Measurements from ENCODE around the gene UQCRQ. TPM values are rescaled to one million over a fixed set of nuclear protein-coding genes. Genes with fewer than 3 reads are reported as not detected.

The UQCRQ gene
- total and polyA plus RNA-seq, 2 donors (not counting 3 experiments of a cell fraction or from before 2014, with no cell fraction given): 246 to 390 TPM

DNA sequence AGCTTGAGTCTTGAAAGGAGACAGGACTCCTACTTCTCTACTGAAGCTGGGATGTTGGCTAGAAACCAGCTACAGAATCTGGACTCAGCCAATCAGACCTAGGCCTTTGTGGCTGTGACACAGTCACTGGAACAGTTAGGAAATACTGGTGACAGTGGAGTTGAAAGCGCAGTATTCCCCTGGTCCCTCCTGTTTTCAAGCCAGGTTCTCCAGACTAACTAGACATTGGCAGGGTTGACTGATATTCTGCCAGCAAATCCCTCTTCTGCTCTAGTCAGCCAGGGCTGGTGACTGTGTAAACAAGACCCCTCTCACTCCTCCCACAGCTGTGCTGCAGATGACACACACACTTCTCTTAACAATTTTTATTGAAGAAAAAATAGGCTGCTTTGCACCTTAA lies 44.7 kb upstream of the UQCRQ start:
- CTCF ChIA-PET: interaction anchor here (1.0 to 5.9 kb wide), 4 partner anchors 12 to 295 kb away, joined by 3 to 179 read pairs (median 48); no protein-coding TSS in a partner anchor
- no peaks in the 10 kb centered on the region for H3K9me3 ChIP-seq (replicated peaks; ENCODE audit: control insufficient read depth, insufficient read depth, low read length)
- FAIRE-seq (no peak), DNase-seq (ENCODE audit: low read depth, low spot score) (peak; percentile 41)
- intact Hi-C loops (cut with micrococcal nuclease): loop anchor here (2.0 to 10.0 kb wide), 4 partner anchors 45 to 527 kb away; partner anchors contain the start of genes SEPTIN8 and SLC22A4
- H3K27me3 ChIP-seq (ENCODE audit: control insufficient read depth in 2 of 2, insufficient read depth in 2 of 2, low read length in 2 of 2): no peaks in the 10 kb centered on the region
- POLR2A ChIA-PET: no interaction called here
- H3K9ac ChIP-seq (replicated peaks; ENCODE audit: extremely low read depth, insufficient read depth, low read length): no peak overlapping the region
- TF ChIP-seq JUN (IDR thresholded peaks at IDR 0.05; ENCODE audit: borderline replicate concordance, insufficient read depth, insufficient read length, low read depth) (no peak), FOS (IDR thresholded peaks at IDR 0.05; ENCODE audit: borderline replicate concordance, insufficient read depth, low read length) (no peak), POLR2AphosphoS5 (IDR thresholded peaks at IDR 0.05; ENCODE audit: insufficient read depth, low read depth, low read length) (no peak), MYC (IDR thresholded peaks at IDR 0.05; ENCODE audit: low read depth, low read length) (no peak), EZH2 (IDR thresholded peaks at IDR 0.05; ENCODE audit: borderline replicate concordance, low read depth, low read length, severe bottlenecking) (no peak), GATA2 (IDR thresholded peaks at IDR 0.05; ENCODE audit: insufficient read depth, insufficient read length, low read depth, low read length) (no peak), MAX (IDR thresholded peaks at IDR 0.05; ENCODE audit: insufficient read depth, insufficient read length) (no peak), POLR2A (IDR thresholded peaks at IDR 0.05; ENCODE audit: low read depth, low read length) (no peak)
- TF ChIP-seq, protein P1, sequence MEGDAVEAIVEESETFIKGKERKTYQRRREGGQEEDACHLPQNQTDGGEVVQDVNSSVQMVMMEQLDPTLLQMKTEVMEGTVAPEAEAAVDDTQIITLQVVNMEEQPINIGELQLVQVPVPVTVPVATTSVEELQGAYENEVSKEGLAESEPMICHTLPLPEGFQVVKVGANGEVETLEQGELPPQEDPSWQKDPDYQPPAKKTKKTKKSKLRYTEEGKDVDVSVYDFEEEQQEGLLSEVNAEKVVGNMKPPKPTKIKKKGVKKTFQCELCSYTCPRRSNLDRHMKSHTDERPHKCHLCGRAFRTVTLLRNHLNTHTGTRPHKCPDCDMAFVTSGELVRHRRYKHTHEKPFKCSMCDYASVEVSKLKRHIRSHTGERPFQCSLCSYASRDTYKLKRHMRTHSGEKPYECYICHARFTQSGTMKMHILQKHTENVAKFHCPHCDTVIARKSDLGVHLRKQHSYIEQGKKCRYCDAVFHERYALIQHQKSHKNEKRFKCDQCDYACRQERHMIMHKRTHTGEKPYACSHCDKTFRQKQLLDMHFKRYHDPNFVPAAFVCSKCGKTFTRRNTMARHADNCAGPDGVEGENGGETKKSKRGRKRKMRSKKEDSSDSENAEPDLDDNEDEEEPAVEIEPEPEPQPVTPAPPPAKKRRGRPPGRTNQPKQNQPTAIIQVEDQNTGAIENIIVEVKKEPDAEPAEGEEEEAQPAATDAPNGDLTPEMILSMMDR (IDR thresholded peaks at IDR 0.05; ENCODE audit: extremely low read depth in 1 of 2, insufficient read depth in 1 of 2, low read depth in 1 of 2, low read length in 2 of 2): no peak
- no peak overlapping the region for H3K4me3 ChIP-seq (replicated peaks in 1 of 3; ENCODE audit: insufficient read depth in 1 of 3, low read depth in 1 of 3, low read length in 3 of 3)
- no peaks in the 10 kb centered on the region for H3K79me2 ChIP-seq (ENCODE audit: control insufficient read depth, insufficient read depth, low read length)
- BruUV-seq (replicated peaks): no TSS peak
- dilution Hi-C loops (cut with MboI; ENCODE audit: extremely low pct_ligation_motif_present, low sequenced_read_pairs): no loop called here
- H3K36me3 ChIP-seq (ENCODE audit: control insufficient read depth in 2 of 2, extremely low read depth in 1 of 2, insufficient read depth in 2 of 2, low read length in 2 of 2): peaks cover 2 to 4% of the 10 kb centered on the region in 2 experiments
- peaks cover 6% of the 10 kb centered on the region for H3K4me1 ChIP-seq (ENCODE audit: control insufficient read depth, extremely low read depth, insufficient read depth, low read length)
- no peak overlapping the region for H2AFZ ChIP-seq (ENCODE audit: low read depth, low read length)
- H3K9me1 ChIP-seq (replicated peaks; ENCODE audit: control insufficient read depth, extremely low read depth, insufficient read depth, low read length): no peaks in the 10 kb centered on the region
- no peaks in the 10 kb centered on the region for H4K20me1 ChIP-seq (replicated peaks; ENCODE audit: control insufficient read depth, extremely low read depth, insufficient read depth, low read length)
- no peak overlapping the region for H3K4me2 ChIP-seq (ENCODE audit: insufficient read depth, low read length)
- no peak overlapping the region for H3K27ac ChIP-seq (ENCODE audit: insufficient read depth, low read depth, low read length)
